K562 (cell line): ENCODE data around the gene ANKRD45. TPM values are rescaled to one million over a fixed set of nuclear protein-coding genes. Genes with fewer than 3 reads are reported as not detected.

Experiments used
- ATAC-seq: fragments of 200-7000 bp; cut with Tn5 transposase; 3 replicates; pipeline ENCODE4 v1.9.1; 2020; ENCODE audit warnings: moderate library complexity
- BruUV-seq: library from RNA; stranded (reverse); fragments of 400-500 nt; replicated peaks from 2 replicates; lab custom pipeline; 2021; lab: Mats Ljungman, UMichigan
- CTCF ChIA-PET: fragments of 300-600 bp; formaldehyde crosslinking; extraction: SDS; loops from one replicate; lab custom pipeline; 2021; ENCODE audit warnings: low intra/inter-chr PET ratio; lab: Yijun Ruan, JAX
- POLR2A ChIA-PET: fragments of 300-600, 350-650 bp; sonication (Branson Sonifier 250); formaldehyde crosslinking; extraction: SDS; loops from one replicate; lab custom pipeline; 2021; ENCODE audit warnings: antibody characterized with exemption, inconsistent platforms; lab: Yijun Ruan, JAX
- DNase-seq, 4 experiments: peaks; one replicate each; pipeline versions ENCODE4 v3.0.0 to v3.0.0-alpha.2; 2011 to 2018; ENCODE audit warnings: low spot score in 3 of 4, mixed read lengths in 3 of 4; ENCODE audit errors: extremely low read depth in 1 of 4
- FAIRE-seq: peaks from 2 replicates; lab custom pipeline; 2011; peaks lifted over from hg19 to GRCh38; lab: Jason Lieb, UNC
- H2AFZ ChIP-seq: 2 replicates; pipeline ENCODE4 v1.6.0; 2011; ENCODE audit warnings: low read depth, low read length, control low read depth, inconsistent platforms
- H3K27ac ChIP-seq: fragments of 200-600 bp; 3 replicates; pipeline ENCODE4 v1.8.0; 2011; ENCODE audit warnings: low read depth, mild to moderate bottlenecking, control low read depth, inconsistent platforms, low read length, moderate library complexity, mixed read lengths; ENCODE audit errors: extremely low read depth
- H3K27me3 ChIP-seq, 2 experiments: fragments of 300-600 bp in 1 of 2; 2 replicates in 1 of 2; 3 replicates in 1 of 2; pipeline versions ENCODE4 v1.6.0 to v1.8.0; 2011; ENCODE audit warnings: inconsistent platforms in 2 of 2, low read length in 2 of 2, mild to moderate bottlenecking in 1 of 2, mixed read lengths in 1 of 2, moderate library complexity in 1 of 2; ENCODE audit not compliant: control insufficient read depth in 2 of 2, insufficient read depth in 2 of 2
- H3K36me3 ChIP-seq: fragments of 300-600 bp; 3 replicates; pipeline ENCODE4 v1.8.0; 2011; ENCODE audit warnings: mild to moderate bottlenecking, low read length, inconsistent platforms; ENCODE audit not compliant: control insufficient read depth, insufficient read depth
- H3K4me1 ChIP-seq, 2 experiments: fragments of 200-600 bp in 1 of 2; replicated peaks in 1 of 2; 2 replicates in 1 of 2; 3 replicates in 1 of 2; pipeline versions ENCODE4 v1.5.1 to v1.8.0; 2011; ENCODE audit warnings: inconsistent platforms in 2 of 2, low read length in 2 of 2, mild to moderate bottlenecking in 1 of 2, mixed read lengths in 1 of 2, moderate library complexity in 1 of 2; ENCODE audit not compliant: control insufficient read depth in 2 of 2, insufficient read depth in 2 of 2
- H3K4me2 ChIP-seq: 2 replicates; pipeline ENCODE4 v1.6.1; 2011; ENCODE audit warnings: low read length, control low read depth, inconsistent platforms, mixed read lengths; ENCODE audit not compliant: insufficient read depth
- H3K4me3 ChIP-seq: fragments of 200-600 bp; sonication (generic), shearing (Covaris generic); 2 replicates; pipeline ENCODE4 v1.5.1; 2016; ENCODE audit warnings: control low read depth, inconsistent platforms
- H3K79me2 ChIP-seq: fragments of 200-600 bp; 3 replicates; pipeline ENCODE4 v1.8.0; 2011; ENCODE audit warnings: low read length, inconsistent platforms; ENCODE audit not compliant: control insufficient read depth, insufficient read depth
- H3K9ac ChIP-seq, 2 experiments: 2 replicates each; pipeline versions ENCODE4 v1.6.0 to v1.6.1; 2011; ENCODE audit warnings: low read depth in 2 of 2, low read length in 2 of 2, control low read depth in 1 of 2, inconsistent platforms in 1 of 2, mild to moderate bottlenecking in 1 of 2, mixed read lengths in 1 of 2; ENCODE audit not compliant: insufficient read depth in 1 of 2
- H3K9me1 ChIP-seq: one replicate; pipeline ENCODE4 v1.6.0; 2011; ENCODE audit warnings: inconsistent platforms, mild to moderate bottlenecking, low read length, moderate library complexity; ENCODE audit not compliant: control insufficient read depth, insufficient read depth
- H3K9me3 ChIP-seq: replicated peaks from 2 replicates; pipeline ENCODE4 v1.5.1; 2011; ENCODE audit warnings: low read depth, low read length, inconsistent platforms; ENCODE audit not compliant: control insufficient read depth, insufficient read depth
- H4K20me1 ChIP-seq: replicated peaks from 2 replicates; pipeline ENCODE4 v1.6.1; 2011; ENCODE audit warnings: low read length, inconsistent platforms, mixed read lengths; ENCODE audit not compliant: control insufficient read depth, insufficient read depth
- E2F4 ChIP-seq: sonication (generic); formaldehyde crosslinking; IDR thresholded peaks from 2 replicates; pipeline ENCODE4 v1.8.0; 2022; ENCODE audit warnings: mild to moderate bottlenecking, low read depth, missing genetic modification reagents
- FOXA3 ChIP-seq, 2 experiments: fragments of 450-650 bp in 1 of 2; sonication (generic) in 1 of 2; formaldehyde crosslinking; IDR thresholded peaks in 1 of 2; conservative IDR thresholded peaks in 1 of 2; 2 replicates each; pipeline versions ENCODE4 v1.4.0 to v1.8.0; 2020 to 2022; ENCODE audit warnings: mild to moderate bottlenecking in 2 of 2, missing genetic modification reagents in 1 of 2
- MBD2 ChIP-seq: sonication (generic); IDR thresholded peaks from 2 replicates; pipeline ENCODE4 v1.6.1; 2016; ENCODE audit warnings: low read depth, borderline replicate concordance
- PML ChIP-seq: IDR thresholded peaks from 2 replicates; pipeline ENCODE4 v1.6.1; 2012; ENCODE audit warnings: low read length, inconsistent platforms
- RBM34 ChIP-seq: fragments of 200-400 bp; formaldehyde crosslinking; IDR thresholded peaks from 2 replicates; pipeline ENCODE4 v1.6.1; 2018; ENCODE audit warnings: low read length, borderline replicate concordance; ENCODE audit not compliant: insufficient read depth
- WGBS: fragments of 100-300 bp; shearing (Covaris generic); methylation state at CpG from one replicate; pipeline ENCODE4 v1.1.6; 2016; ENCODE audit warnings: low coverage, mixed read lengths; ENCODE audit not compliant: insufficient coverage; ENCODE audit errors: missing lambda C conversion rate; 5-methylcytosine and 5-hydroxymethylcytosine counted together
- in situ Hi-C: fragments of 300-500 bp; cut with MboI; formaldehyde crosslinking; loops from 4 replicates; pipeline ENCODE4 v1.15.0; 2018; ENCODE audit warnings: inconsistent platforms, mixed read lengths
- intact Hi-C: fragments of 100-400 bp; cut with micrococcal nuclease; formaldehyde crosslinking; loops from 2 replicates; pipeline ENCODE4 v1.14.2; 2022
- polyA plus RNA-seq, 8 experiments: library from polyadenylated mRNA; depleted of rRNA in 4 of 8; stranded (reverse) in 5 of 8; unstranded in 3 of 8; fragments of >200 nt; fragmentation: Nextera tagmentation in 2 of 8; fragmentation: Illumina TruSeq in 1 of 8; extraction: Ambion mirVana in 2 of 8; extraction: Trizol in 1 of 8; gene quantifications; 2 replicates each; pipeline versions ENCODE4 v1.2.1 to v1.2.3, GENCODE V29; 2011 to 2014; ENCODE audit warnings: inconsistent platforms in 1 of 8, missing spikeins in 1 of 8
- total RNA-seq, 7 experiments: library from RNA; depleted of rRNA in 6 of 7; stranded (reverse); fragments of >200 nt in 6 of 7; fragmentation: Illumina TruSeq in 2 of 7; extraction: Trizol in 2 of 7; gene quantifications; 2 replicates each; pipeline versions ENCODE4 v1.2.1 to v1.2.3, GENCODE V29; 2011 to 2021; ENCODE audit warnings: low replicate concordance in 1 of 7
- TF ChIP-seq, protein P1 (sequence below), 2 experiments: IDR thresholded peaks; 2 replicates each; pipeline ENCODE4 v1.6.1; 2012; ENCODE audit warnings: improper control_type of control experiment in 2 of 2, low read depth in 2 of 2, low read length in 2 of 2, borderline replicate concordance in 1 of 2
- TF ChIP-seq, protein P2 (sequence below): sonication (generic); IDR thresholded peaks from 2 replicates; pipeline ENCODE4 v1.6.1; 2016

The ANKRD45 gene
- total and polyA plus RNA-seq, 9 of the 15 experiments (the other 6 are each of a cell fraction or from before 2014, with no cell fraction given): 0.10 to 0.30 (median 0.11) TPM; not detected in 2

DNA sequence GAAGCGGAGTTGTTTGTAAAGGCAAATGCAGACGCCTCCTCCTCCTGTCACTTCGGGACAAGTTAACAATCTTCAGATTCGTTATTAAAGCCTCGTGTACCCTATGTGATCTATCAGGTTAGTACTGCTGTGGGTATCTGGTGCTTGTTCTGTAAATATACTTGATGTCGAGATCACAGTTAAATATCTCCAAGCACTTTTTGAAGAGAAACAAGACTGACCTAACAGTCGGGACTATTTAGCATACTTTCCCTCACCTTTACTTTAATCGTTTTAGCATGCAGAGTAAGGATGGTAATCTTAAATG, 45.8 kb upstream of the ANKRD45 start:
- H3K36me3 ChIP-seq: peaks cover 21% of the 10 kb centered on the region
- peak overlapping the region; percentile 98 for H2AFZ ChIP-seq
- ChIA-PET POLR2A (interaction anchor here (0.7 to 1.7 kb wide), 11 partner anchors 11 to 239 kb away, joined by 3 to 15 read pairs (median 4); partner anchors contain the start of genes DARS2, PRDX6 and TEX50), CTCF (interaction anchor here (0.7 kb wide), 1 partner anchor 460 kb away, joined by 3 read pairs; no protein-coding TSS in a partner anchor)
- H3K4me2 ChIP-seq: peak overlapping the region; percentile 98
- DNase-seq: no peak
- H3K79me2 ChIP-seq: peaks cover 37% of the 10 kb centered on the region
- TF ChIP-seq, protein P1, sequence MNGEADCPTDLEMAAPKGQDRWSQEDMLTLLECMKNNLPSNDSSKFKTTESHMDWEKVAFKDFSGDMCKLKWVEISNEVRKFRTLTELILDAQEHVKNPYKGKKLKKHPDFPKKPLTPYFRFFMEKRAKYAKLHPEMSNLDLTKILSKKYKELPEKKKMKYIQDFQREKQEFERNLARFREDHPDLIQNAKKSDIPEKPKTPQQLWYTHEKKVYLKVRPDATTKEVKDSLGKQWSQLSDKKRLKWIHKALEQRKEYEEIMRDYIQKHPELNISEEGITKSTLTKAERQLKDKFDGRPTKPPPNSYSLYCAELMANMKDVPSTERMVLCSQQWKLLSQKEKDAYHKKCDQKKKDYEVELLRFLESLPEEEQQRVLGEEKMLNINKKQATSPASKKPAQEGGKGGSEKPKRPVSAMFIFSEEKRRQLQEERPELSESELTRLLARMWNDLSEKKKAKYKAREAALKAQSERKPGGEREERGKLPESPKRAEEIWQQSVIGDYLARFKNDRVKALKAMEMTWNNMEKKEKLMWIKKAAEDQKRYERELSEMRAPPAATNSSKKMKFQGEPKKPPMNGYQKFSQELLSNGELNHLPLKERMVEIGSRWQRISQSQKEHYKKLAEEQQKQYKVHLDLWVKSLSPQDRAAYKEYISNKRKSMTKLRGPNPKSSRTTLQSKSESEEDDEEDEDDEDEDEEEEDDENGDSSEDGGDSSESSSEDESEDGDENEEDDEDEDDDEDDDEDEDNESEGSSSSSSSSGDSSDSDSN (IDR thresholded peaks at IDR 0.05; ENCODE audit: borderline replicate concordance in 1 of 2, low read depth in 2 of 2, low read length in 2 of 2): no peak
- no peak for TF ChIP-seq PML
- no peak for TF ChIP-seq E2F4
- TF ChIP-seq FOXA3 (CRISPR knock-in tag; conservative IDR thresholded peaks at IDR 0.05 in 1 of 2, IDR thresholded peaks at IDR 0.05 in 1 of 2): 0 out of 4 replicates have a peak, but pooled peaks of 1 of the 2 experiments have one; percentile 6
- TF ChIP-seq, protein P2, sequence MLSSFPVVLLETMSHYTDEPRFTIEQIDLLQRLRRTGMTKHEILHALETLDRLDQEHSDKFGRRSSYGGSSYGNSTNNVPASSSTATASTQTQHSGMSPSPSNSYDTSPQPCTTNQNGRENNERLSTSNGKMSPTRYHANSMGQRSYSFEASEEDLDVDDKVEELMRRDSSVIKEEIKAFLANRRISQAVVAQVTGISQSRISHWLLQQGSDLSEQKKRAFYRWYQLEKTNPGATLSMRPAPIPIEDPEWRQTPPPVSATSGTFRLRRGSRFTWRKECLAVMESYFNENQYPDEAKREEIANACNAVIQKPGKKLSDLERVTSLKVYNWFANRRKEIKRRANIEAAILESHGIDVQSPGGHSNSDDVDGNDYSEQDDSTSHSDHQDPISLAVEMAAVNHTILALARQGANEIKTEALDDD: peak; percentile 56; the same call in 1 of the 2 replicates
- TF ChIP-seq MBD2: no peak
- no peak for TF ChIP-seq RBM34
- H3K9ac ChIP-seq: peak overlapping the region; percentile 88 to 94
- no peak for ATAC-seq
- BruUV-seq: no TSS peak
- FAIRE-seq: peak; percentile 65
- peak overlapping the region; percentile 82 for H3K27ac ChIP-seq
- 1% methylated on average over 8 of the region's 8 CpGs for WGBS
- H3K4me1 ChIP-seq: no peaks in the 10 kb centered on the region; a peak in 1 of 5 replicates
- H3K9me3 ChIP-seq: no peaks in the 10 kb centered on the region
- H3K4me3 ChIP-seq: peak overlapping the region; percentile 80
- in situ Hi-C loops (no loop called here), intact Hi-C loops (loop anchor here (2.0 kb wide), 1 partner anchor 285 kb away; no protein-coding TSS in a partner anchor)
- H3K9me1 ChIP-seq: no peaks in the 10 kb centered on the region
- no peaks in the 10 kb centered on the region for H3K27me3 ChIP-seq
- peaks cover 6% of the 10 kb centered on the region; the same call in 1 of the 2 replicates for H4K20me1 ChIP-seq
